ENCODE results near the gene ERVH48-1.
"Not testable (repeated sequence)": the region's sequence is repeated elsewhere in the genome, so short reads cannot be mapped to it uniquely, and the experiment has no call there.

Gene ERVH48-1

DNA sequence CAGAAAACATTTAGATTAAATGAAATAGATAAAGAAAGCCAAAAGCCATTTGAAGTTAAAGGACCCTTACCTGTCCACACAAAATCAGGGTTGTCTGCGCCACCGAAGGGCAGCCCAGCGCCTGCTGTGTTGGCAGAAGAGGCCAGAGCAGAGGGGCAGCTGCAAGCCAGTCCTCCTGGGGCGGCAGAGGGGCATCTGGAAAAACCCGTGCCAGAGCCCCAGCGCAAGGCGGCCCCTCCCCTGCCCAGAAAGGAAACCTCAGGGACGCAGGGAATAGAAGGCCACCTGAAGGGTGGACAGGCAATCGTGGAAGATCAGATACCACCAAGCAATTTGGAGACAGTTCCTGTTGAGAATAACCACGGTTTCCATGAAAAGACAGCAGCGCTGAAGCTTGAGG lies 21.6 kb downstream of the ERVH48-1 start:
- no peak for DNase-seq (ENCODE audit: low read depth)

DNA sequence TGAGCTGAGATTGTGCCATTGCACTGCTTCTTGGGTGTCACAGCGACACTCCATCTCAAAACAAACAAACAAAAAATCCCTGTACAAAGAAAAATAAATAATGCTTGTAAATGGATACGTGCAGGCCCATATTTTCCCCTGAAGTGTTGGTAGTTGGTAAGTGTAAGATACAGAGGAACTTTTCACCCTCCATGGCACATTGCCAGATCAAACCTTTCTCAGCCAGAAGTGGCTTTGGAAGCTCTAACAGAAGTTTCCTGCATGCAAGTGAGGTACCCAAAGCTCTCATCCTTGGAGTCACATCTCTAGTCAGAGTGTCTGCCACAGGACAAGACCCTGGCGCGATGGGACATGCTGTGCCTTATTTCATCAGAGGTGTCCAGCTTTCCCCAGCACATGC lies 25.0 kb downstream of the ERVH48-1 start:
- no peak for DNase-seq (ENCODE audit: low read depth)

DNA sequence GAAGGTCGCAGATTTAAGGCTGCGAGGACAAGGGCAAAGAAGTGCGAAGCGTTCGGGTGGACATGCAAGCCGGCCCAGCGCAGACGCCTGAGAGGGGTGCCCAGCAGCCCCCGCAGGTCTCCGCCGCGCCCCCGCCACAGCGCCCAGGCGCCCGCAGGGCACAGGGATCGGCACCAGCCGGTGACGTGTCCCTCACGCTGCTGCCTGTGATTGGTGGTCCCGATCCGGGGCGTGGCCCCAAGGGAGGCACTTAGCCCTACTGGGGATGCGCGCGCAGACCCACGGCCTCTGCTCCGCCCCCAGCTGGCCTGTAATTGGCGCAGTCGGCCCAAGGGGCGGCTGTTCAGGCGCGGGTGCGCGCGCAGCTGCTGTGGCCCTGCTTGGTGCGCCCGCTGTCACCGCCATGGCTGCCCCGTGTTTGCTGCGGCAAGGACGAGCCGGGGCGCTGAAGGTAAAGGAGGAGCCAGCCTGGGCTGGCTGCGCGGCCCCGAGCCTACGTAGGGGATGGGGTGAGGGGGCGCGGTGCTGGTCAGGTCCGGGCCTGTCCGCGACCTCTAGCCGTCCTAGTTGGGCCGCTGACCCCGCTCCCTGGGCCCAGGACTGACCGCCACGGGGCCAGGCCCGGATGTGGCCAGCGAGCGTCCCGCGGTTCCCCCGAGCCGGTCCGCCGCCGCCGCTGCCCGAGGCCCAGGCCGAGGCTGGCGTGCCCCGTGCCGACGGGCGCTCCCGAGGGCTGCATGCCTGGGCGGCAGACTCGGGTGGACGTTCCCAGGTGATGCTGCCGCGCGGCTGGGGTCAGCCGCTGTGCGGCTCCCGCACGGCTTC lies 32.3 kb downstream of the ERVH48-1 start, which contains the start of gene NDUFV3:
NDUFV3 (plus strand) TSS at position 379 of the 825 bp plus-strand sequence; CDS start at position 404, 25 bp downstream.
- peak; percentile 100 for DNase-seq (ENCODE audit: low read depth)

DNA sequence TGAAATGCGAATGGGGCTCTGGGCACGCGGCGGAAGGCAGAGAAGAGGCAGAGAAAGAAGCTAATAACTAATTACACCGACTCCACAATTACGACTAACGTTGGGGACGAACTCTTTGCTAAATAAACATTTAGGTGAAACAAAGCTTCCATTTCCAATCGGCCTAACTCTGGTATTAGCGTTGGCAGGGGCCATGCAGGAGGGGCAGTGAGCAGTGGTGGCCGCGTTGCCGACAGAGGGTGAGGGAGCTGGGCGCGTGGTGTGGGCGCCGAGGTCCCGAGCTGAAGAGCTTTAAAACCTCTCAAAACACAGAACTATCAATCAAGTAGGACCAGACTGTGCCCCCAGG lies 32.9 kb downstream of the ERVH48-1 start:
- DNase-seq (ENCODE audit: low read depth), result no peak

DNA sequence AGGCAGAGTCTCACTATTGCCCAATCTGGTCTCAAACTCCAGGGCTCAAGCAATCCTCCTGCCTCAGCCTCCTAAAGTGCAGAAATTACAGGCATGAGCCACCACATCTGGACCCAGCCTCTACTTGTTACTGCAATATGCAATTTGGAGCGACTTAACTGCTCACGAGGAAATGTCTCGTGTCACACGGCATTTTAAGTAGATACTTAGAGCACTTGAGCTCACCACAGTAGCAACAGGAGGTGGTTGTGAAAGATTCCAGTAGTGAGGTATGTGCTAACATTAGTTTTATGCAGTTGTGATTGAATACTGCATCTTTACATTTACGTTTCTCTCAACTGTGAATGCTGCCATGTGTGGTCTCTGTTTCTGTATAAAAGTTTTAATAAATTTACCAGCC lies 38.1 kb downstream of the ERVH48-1 start:
- no peak for DNase-seq (ENCODE audit: low read depth)

DNA sequence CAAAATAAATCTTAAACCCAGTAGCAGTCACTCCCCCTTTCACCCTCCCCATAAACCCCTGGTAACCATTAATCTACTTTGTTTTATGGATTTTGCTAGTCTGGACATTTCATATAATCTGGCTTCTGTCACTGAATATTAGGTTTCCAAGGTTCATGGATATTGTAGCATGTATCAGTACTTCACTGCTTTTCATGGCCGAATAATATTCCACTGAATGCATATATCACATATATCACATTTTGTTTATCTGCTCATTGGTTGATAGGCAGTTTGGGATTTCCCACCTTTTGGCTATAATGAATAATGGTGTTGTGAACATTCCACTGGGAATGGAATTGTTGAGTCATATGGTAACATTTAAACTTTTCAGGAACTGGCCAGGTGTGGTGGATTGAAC lies 41.5 kb downstream of the ERVH48-1 start:
- no peak for DNase-seq (ENCODE audit: low read depth)

DNA sequence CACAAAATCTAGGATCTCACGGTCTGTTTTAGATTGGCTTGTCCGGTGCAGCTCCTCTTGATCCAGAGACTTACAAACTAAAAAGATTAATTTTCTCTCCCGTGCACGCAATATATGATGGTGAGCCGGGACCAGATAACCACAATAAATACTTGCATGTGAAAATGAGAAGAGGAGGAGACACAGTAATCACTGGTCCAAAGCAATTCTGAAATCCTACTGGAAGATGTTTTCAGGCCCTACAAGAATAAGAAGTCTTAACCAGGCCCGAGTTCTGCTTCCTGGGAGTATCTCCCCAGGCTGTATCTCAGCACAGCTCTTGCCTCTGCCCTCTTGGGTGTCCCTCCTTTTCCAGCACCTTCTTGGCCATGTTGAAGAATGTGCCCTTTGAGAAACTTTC lies 45.1 kb downstream of the ERVH48-1 start:
- DNase-seq (ENCODE audit: low read depth), result no peak

DNA sequence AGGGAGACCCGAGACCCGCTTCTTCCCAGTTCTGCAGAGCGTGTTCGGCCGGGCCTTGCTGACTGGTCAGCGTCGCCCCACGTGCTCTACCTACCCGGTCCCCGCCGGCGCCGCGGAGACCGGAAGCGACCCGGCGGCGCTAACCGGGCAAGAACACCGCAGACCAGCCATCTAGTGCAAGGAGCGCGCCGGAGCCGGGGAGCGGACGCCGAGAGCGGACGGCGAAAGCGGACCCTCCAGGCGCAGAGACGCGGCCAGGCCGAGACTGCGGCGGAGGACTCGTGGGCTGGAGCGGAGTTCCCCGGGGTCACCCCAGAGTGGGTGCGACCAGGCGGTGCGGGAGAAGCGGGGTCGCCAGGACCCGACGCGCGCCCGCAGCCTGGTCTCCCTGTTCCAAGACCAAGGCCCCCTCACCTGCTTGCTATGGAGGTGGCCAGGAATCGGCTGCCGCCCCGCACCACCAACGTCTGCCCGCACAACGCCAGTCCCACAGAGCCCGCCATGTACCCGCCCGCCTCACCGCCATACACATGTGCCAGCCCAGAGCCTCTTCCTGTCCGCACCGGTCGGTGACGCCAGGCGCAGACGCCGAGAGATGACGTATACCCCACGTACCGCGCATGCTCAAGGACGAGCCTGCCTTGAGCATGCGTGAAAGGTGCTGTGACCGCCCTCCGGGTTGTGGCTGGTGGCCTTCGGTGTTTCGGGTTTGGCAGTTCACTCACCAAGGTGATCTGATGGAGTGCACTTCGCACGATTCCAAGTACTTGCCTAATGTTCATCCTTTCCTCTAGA lies 46.2 kb downstream of the ERVH48-1 start, which contains the start of gene WDR4:
WDR4 (minus strand) TSS at position 547 of the 795 bp plus-strand sequence; CDS start at position 503, 44 bp downstream.
- DNase-seq (ENCODE audit: low read depth), result peak; percentile 99

DNA sequence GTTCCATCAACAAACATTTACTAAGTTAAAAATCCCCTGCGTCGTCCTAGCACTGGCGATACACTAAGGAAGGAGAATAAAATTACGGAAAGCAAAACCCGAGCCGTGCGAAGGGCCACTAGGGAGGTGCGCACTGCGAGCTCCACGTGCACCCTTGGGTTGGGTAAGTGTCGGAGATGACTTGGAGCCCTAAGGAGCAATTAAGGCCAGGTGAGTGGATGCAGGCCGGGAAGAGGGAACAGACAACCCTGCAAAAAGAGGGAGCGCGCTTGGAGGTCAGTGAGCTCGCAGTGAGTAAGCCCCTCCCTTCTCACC lies 46.8 kb downstream of the ERVH48-1 start:
- no peak for DNase-seq (ENCODE audit: low read depth)

DNA sequence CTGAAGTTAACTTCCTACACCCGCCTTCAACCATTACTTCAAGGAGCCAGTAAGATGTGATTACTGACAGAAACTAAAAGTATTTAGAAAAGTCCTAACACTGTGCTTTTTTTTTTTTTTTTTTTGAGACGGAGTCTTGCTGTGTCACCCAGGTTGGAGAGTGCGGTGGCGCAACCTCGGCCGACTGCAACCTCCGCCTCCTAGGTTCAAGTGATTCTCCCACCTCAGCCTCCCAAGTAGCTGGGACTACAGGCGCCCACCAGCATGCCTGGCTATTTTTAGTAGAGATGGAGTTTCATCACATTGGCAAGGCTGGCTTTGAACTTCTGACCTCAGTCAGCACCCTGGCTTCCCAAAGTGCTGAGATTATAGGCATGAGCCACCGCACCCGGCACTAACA lies 49.6 kb downstream of the ERVH48-1 start:
- not testable (repeated sequence) for DNase-seq (ENCODE audit: low read depth)

DNA sequence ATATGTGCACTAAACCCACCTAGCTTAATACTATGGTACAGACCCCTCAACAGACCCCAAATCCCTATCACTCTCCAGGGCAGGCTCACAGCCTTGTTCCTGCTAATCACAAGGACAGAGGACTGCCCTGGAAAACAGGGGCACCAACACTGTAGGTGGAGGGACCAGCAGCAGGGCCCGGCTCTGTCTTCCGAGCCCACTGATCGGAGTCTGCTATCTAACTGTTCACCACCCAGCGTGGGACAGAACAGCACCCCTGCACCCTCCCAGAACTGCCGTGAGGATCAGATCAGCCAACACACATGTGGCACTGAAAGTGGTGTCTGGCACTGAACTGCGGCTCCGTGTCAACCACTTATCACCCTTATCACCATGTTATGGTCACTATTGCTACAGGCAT lies 52.3 kb downstream of the ERVH48-1 start:
- DNase-seq (ENCODE audit: low read depth), result no peak

DNA sequence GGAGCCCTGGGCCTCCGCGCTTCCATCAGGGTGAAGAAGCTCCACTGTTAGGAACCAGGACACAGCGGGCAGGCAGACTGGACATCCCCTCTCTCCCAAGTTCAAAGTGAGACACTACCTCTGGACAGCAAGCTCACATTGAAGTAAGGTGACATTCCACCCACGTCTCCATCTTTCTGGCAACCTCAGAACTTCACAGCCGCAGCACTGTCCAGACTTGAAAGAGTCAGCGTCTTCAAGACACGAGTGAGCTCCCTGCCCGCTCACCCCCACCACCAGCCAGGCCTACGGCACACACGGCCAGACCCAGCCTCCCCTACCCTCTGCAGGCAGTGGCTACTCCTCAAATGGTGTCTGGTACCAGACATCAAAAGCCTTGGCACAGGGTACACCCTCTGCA lies 57.2 kb downstream of the ERVH48-1 start:
- DNase-seq (ENCODE audit: low read depth), result no peak
